Hepatocyte (in vitro differentiated cells): Measurements from ENCODE around the gene FAT1. TPM values are rescaled to one million over a fixed set of nuclear protein-coding genes. Genes with fewer than 3 reads are reported as not detected.
A peak's percentile ranks its signal among the peaks of the same experiment; 100 is the strongest.

Source experiments
- DNase-seq: peaks from one replicate; pipeline ENCODE4 v3.0.0-alpha.2; 2016; ENCODE audit warnings: low spot score
- H2AFZ ChIP-seq: fragments of 200-600 bp; sonication (generic); 2 replicates; pipeline ENCODE4 v1.6.0; 2016; ENCODE audit warnings: antibody characterized with exemption, mild to moderate bottlenecking
- H3K27ac ChIP-seq: fragments of 200-600 bp; sonication (generic); 2 replicates; pipeline ENCODE4 v1.5.1; 2016; ENCODE audit warnings: mild to moderate bottlenecking
- H3K27me3 ChIP-seq: fragments of 200-600 bp; sonication (generic); 2 replicates; pipeline ENCODE4 v1.6.1; 2016
- H3K36me3 ChIP-seq: fragments of 200-600 bp; sonication (generic); replicated peaks from 2 replicates; pipeline ENCODE4 v1.5.1; 2016; ENCODE audit warnings: low read depth; ENCODE audit not compliant: insufficient read depth
- H3K4me1 ChIP-seq: fragments of 200-600 bp; sonication (generic); 2 replicates; pipeline ENCODE4 v1.5.1; 2016; ENCODE audit warnings: mild to moderate bottlenecking, moderate library complexity; ENCODE audit not compliant: insufficient read depth
- H3K4me2 ChIP-seq: fragments of 200-600 bp; sonication (generic); 2 replicates; pipeline ENCODE4 v1.6.0; 2016
- H3K4me3 ChIP-seq: fragments of 200-600 bp; sonication (generic); 2 replicates; pipeline ENCODE4 v1.5.1; 2016; ENCODE audit warnings: mild to moderate bottlenecking
- H3K79me2 ChIP-seq: fragments of 200-600 bp; sonication (generic); 2 replicates; pipeline ENCODE4 v1.6.0; 2017; ENCODE audit warnings: mild to moderate bottlenecking
- H3K9me2 ChIP-seq: fragments of 200-600 bp; sonication (generic); replicated peaks from 2 replicates; pipeline ENCODE4 v1.6.0; 2017; ENCODE audit warnings: mild to moderate bottlenecking; ENCODE audit not compliant: insufficient read depth
- H3K9me3 ChIP-seq: fragments of 200-600 bp; sonication (generic); 2 replicates; pipeline ENCODE4 v1.5.1; 2016; ENCODE audit warnings: low read depth, mild to moderate bottlenecking
- H4K20me1 ChIP-seq: fragments of 200-600 bp; sonication (generic); 2 replicates; pipeline ENCODE4 v1.6.0; 2016; ENCODE audit warnings: mild to moderate bottlenecking; ENCODE audit not compliant: insufficient read depth, poor library complexity, severe bottlenecking
- EZH2 ChIP-seq: fragments of 200-600 bp; sonication (generic); IDR thresholded peaks from 2 replicates; pipeline ENCODE4 v1.6.1; 2016; ENCODE audit warnings: antibody characterized with exemption, mild to moderate bottlenecking, borderline replicate concordance
- EZH2phosphoT487 ChIP-seq: fragments of 200-600 bp; sonication (generic); IDR thresholded peaks from one replicate; pipeline ENCODE4 v1.6.1; 2018; ENCODE audit warnings: antibody characterized with exemption, mild to moderate bottlenecking, low read depth, moderate library complexity; ENCODE audit not compliant: unreplicated experiment, severe bottlenecking
- WGBS: methylation state at CpG from one replicate; pipeline ENCODE4 v1.1.6; 2016; ENCODE audit warnings: low lambda C conversion rate; ENCODE audit errors: missing lambda C conversion rate; 5-methylcytosine and 5-hydroxymethylcytosine counted together
- polyA plus RNA-seq: library from polyadenylated mRNA; unstranded; fragments of >200 nt; fragmentation: Nextera tagmentation; extraction: Ambion mirVana; gene quantifications from 2 replicates; pipeline ENCODE4 v1.2.1, GENCODE V29; 2016
- total RNA-seq: library from RNA; depleted of rRNA; stranded (reverse); fragments of >200 nt; gene quantifications from 2 replicates; pipeline ENCODE4 v1.2.3, GENCODE V29; 2014
- TF ChIP-seq, protein P1 (sequence below): fragments of 200-600 bp; sonication (generic); IDR thresholded peaks from 2 replicates; pipeline ENCODE4 v1.5.1; 2016; ENCODE audit warnings: antibody characterized with exemption, mild to moderate bottlenecking; ENCODE audit not compliant: poor library complexity

Gene FAT1
- total and polyA plus RNA-seq, 2 experiments from 2014 or later: 33.9 to 168 TPM

DNA sequence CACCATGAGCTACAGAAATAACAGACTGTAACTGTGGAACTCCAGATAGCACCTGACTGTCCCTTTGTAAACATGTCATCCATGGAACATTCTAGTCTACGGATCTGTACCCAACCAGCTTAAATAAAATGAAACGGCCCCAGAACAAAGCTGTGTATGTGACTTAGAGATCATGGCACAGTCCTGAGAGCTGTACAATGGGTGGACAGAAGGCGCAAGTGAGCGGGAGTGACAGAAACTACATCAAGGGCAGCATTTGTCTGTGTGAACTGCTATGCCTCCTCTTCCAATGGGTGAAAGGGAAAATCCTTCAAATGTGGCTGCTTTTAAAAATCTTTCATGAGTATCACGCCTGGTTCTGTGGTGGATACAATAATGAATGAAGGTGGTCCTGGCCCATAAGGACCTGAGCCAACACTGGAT lies 72.5 kb downstream of the FAT1 start:
- no peak for DNase-seq
- no peaks in the 10 kb centered on the region for H3K27me3 ChIP-seq
- peaks cover 19% of the 10 kb centered on the region for H4K20me1 ChIP-seq
- no peaks in the 10 kb centered on the region for H3K36me3 ChIP-seq
- no peaks in the 10 kb centered on the region for H3K4me1 ChIP-seq
- no peak for TF ChIP-seq EZH2phosphoT487
- TF ChIP-seq EZH2: no peak
- TF ChIP-seq, protein P1, sequence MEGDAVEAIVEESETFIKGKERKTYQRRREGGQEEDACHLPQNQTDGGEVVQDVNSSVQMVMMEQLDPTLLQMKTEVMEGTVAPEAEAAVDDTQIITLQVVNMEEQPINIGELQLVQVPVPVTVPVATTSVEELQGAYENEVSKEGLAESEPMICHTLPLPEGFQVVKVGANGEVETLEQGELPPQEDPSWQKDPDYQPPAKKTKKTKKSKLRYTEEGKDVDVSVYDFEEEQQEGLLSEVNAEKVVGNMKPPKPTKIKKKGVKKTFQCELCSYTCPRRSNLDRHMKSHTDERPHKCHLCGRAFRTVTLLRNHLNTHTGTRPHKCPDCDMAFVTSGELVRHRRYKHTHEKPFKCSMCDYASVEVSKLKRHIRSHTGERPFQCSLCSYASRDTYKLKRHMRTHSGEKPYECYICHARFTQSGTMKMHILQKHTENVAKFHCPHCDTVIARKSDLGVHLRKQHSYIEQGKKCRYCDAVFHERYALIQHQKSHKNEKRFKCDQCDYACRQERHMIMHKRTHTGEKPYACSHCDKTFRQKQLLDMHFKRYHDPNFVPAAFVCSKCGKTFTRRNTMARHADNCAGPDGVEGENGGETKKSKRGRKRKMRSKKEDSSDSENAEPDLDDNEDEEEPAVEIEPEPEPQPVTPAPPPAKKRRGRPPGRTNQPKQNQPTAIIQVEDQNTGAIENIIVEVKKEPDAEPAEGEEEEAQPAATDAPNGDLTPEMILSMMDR: no peak
- no peaks in the 10 kb centered on the region for H3K9me3 ChIP-seq
- H2AFZ ChIP-seq: no peak overlapping the region
- H3K79me2 ChIP-seq: peaks cover 17% of the 10 kb centered on the region
- 95% methylated on average over 5 of the region's 5 CpGs for WGBS
- H3K4me2 ChIP-seq: peak overlapping the region; percentile 65
- H3K9me2 ChIP-seq: no peaks in the 10 kb centered on the region
- H3K4me3 ChIP-seq: no peak overlapping the region
- no peak overlapping the region for H3K27ac ChIP-seq

DNA sequence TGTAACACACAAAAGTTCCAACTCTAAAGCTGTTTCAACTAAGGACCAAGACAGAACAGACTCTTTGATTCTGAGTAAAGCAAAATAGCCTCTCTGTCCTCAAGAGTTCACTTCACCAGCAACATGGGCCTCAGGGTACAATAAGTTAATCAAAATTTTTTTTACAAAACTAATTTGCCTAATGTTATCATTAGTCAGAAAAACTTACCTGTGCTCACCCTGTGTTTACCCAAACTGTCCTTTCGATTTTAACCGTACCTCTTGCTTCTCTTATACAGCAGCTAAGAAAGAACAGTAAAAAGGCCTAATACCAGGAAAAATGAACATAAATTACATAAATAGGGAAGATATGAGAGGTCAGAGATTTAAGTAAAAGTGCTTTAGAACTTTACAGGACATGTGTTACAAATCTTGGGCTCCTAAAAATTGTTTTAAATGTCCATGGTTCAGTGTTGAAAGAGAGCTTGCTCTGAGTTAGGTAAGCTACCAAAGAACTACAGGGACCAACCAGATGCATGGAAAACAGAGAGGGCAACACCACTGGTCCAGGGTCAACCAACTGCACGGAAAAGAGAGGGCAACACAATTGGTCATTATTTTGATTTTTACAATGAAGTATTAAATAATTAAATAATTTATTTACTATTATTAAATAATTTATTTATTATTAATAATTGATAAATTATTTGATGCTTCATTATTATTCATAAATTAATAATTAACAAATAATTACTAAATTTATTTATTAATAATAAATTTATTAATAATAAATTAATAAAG lies 73.1 kb downstream of the FAT1 start:
- DNase-seq: no peak
- 90% methylated on average over 3 of the region's 3 CpGs for WGBS
- TF ChIP-seq, protein P1: no peak
- TF ChIP-seq EZH2: no peak
- TF ChIP-seq EZH2phosphoT487: no peak
- Histone ChIP-seq H2AFZ (no peak overlapping the region), H3K4me1 (no peaks in the 10 kb centered on the region), H3K9me3 (no peaks in the 10 kb centered on the region), H3K4me2 (no peak overlapping the region), H4K20me1 (peaks cover 19% of the 10 kb centered on the region), H3K27ac (no peak overlapping the region), H3K4me3 (no peak overlapping the region), H3K27me3 (no peaks in the 10 kb centered on the region), H3K79me2 (peaks cover 18% of the 10 kb centered on the region), H3K36me3 (no peaks in the 10 kb centered on the region), H3K9me2 (no peaks in the 10 kb centered on the region)

DNA sequence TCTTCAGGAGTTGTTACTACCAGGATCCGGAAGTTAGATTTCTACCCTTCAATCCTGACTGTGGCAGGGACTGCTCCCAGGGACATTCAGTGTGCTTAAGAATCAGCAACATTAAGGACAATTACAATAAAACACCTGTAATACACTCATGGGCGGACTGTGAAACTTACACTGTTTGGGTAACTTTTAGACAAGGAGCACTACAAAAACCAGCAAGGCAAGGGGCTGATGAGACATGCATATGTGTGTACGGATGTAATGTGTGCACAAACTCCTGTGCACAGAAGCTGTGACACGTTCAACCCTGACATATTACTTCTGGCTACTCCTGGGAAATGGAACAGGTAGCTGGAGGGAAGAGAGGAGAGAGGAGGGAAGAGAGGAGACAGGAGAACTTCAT lies 75.8 kb downstream of the FAT1 start:
- WGBS: 93% methylated on average over 4 of the region's 4 CpGs
- H3K27ac ChIP-seq: no peak overlapping the region
- H3K36me3 ChIP-seq: no peaks in the 10 kb centered on the region
- H3K9me2 ChIP-seq: no peaks in the 10 kb centered on the region
- no peak overlapping the region for H2AFZ ChIP-seq
- H3K79me2 ChIP-seq: peaks cover 6% of the 10 kb centered on the region
- TF ChIP-seq EZH2 (no peak), EZH2phosphoT487 (no peak)
- TF ChIP-seq, protein P1: no peak
- no peaks in the 10 kb centered on the region for H3K9me3 ChIP-seq
- DNase-seq: no peak
- H3K27me3 ChIP-seq: no peaks in the 10 kb centered on the region
- peaks cover 11% of the 10 kb centered on the region for H3K4me1 ChIP-seq
- no peak overlapping the region for H3K4me2 ChIP-seq
- no peak overlapping the region for H3K4me3 ChIP-seq
- H4K20me1 ChIP-seq: peaks cover 13% of the 10 kb centered on the region
